ENCODE data around the gene CDHR1. TPM values are rescaled to one million over a fixed set of nuclear protein-coding genes. Genes with fewer than 3 reads are reported as not detected.

Gene CDHR1
- polyA plus RNA-seq, 1 of the 3 experiments (the other 2 are of a cell fraction): 0.02 TPM

DNA sequence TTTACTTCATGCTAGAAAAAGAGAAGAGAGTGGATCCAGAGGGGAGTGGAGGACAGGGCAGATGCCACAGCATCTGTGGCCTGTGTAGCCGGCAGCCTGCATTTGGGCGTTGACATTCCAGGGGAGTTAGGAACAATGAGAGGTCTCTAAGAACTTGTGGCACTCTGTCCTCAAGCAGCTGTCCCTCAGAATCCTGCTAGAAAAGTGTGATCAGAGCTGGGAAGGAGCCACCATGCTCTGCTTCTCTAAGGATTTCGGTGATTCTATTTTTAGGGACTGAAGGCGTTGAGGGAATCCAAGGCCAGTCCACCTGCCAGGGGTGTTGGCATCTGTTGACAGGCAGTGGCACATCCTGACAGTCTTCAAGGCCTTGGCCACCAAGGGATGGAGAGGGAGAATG lies 23.4 kb downstream of the CDHR1 start:
- WGBS (ENCODE audit: low lambda C conversion rate): 32% methylated on average over 2 of the region's 4 CpGs
- TF ChIP-seq RXRA (IDR thresholded peaks at IDR 0.05; ENCODE audit: borderline replicate concordance, low read depth): no peak
- TF ChIP-seq TCF12 (IDR thresholded peaks at IDR 0.05): no peak
- TF ChIP-seq NRF1 (IDR thresholded peaks at IDR 0.05; ENCODE audit: low read depth, low read length): no peak
- TF ChIP-seq RFX5 (IDR thresholded peaks at IDR 0.05; ENCODE audit: low read length): no peak
- no peak for TF ChIP-seq RAD21 (IDR thresholded peaks at IDR 0.05; ENCODE audit: low read length)
- TF ChIP-seq, protein P1, sequence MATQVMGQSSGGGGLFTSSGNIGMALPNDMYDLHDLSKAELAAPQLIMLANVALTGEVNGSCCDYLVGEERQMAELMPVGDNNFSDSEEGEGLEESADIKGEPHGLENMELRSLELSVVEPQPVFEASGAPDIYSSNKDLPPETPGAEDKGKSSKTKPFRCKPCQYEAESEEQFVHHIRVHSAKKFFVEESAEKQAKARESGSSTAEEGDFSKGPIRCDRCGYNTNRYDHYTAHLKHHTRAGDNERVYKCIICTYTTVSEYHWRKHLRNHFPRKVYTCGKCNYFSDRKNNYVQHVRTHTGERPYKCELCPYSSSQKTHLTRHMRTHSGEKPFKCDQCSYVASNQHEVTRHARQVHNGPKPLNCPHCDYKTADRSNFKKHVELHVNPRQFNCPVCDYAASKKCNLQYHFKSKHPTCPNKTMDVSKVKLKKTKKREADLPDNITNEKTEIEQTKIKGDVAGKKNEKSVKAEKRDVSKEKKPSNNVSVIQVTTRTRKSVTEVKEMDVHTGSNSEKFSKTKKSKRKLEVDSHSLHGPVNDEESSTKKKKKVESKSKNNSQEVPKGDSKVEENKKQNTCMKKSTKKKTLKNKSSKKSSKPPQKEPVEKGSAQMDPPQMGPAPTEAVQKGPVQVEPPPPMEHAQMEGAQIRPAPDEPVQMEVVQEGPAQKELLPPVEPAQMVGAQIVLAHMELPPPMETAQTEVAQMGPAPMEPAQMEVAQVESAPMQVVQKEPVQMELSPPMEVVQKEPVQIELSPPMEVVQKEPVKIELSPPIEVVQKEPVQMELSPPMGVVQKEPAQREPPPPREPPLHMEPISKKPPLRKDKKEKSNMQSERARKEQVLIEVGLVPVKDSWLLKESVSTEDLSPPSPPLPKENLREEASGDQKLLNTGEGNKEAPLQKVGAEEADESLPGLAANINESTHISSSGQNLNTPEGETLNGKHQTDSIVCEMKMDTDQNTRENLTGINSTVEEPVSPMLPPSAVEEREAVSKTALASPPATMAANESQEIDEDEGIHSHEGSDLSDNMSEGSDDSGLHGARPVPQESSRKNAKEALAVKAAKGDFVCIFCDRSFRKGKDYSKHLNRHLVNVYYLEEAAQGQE (IDR thresholded peaks at IDR 0.05; ENCODE audit: low read depth, low read length): no peak
- TF ChIP-seq POLR2AphosphoS5 (IDR thresholded peaks at IDR 0.05; ENCODE audit: low read depth, low read length): no peak
- TF ChIP-seq CHD2 (IDR thresholded peaks at IDR 0.05; ENCODE audit: low read length, partially characterized antibody): no peak
- TF ChIP-seq FOXM1 (IDR thresholded peaks at IDR 0.05; ENCODE audit: low read depth): no peak
- TF ChIP-seq MEF2A (IDR thresholded peaks at IDR 0.05; ENCODE audit: borderline replicate concordance, low read depth): no peak
- TF ChIP-seq RCOR1 (IDR thresholded peaks at IDR 0.05; ENCODE audit: low read length): no peak
- TF ChIP-seq, protein P2, sequence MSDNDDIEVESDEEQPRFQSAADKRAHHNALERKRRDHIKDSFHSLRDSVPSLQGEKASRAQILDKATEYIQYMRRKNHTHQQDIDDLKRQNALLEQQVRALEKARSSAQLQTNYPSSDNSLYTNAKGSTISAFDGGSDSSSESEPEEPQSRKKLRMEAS (IDR thresholded peaks at IDR 0.05; ENCODE audit: low read depth): no peak
- H3K9me2 ChIP-seq: no peaks in the 10 kb centered on the region
- POLR2A ChIA-PET: no interaction called here
- no peak overlapping the region for H2AFZ ChIP-seq (ENCODE audit: low read depth)
- no peak overlapping the region for H3K4me3 ChIP-seq (ENCODE audit: low read depth in 2 of 2, low read length in 1 of 2)
- H3F3A ChIP-seq (replicated peaks; ENCODE audit: insufficient read depth): no peaks in the 10 kb centered on the region
- DNase-seq: no peak
- CTCF ChIA-PET: interaction anchor here (1.3 kb wide), 1 partner anchor 73 kb away, joined by 3 read pairs; no protein-coding TSS in a partner anchor
- no peak overlapping the region for H3K4me2 ChIP-seq
- H3K9ac ChIP-seq: no peak overlapping the region
- H3K27ac ChIP-seq (ENCODE audit: low read depth in 2 of 2, low read length in 1 of 2): no peak overlapping the region
- no peaks in the 10 kb centered on the region for H4K20me1 ChIP-seq (ENCODE audit: insufficient read depth)
- H3K79me2 ChIP-seq (ENCODE audit: insufficient read depth): no peaks in the 10 kb centered on the region
- H3K4me1 ChIP-seq (ENCODE audit: control insufficient read depth in 1 of 2, insufficient read depth in 2 of 2, low read depth in 1 of 2, low read length in 1 of 2): no peaks in the 10 kb centered on the region
- no peaks in the 10 kb centered on the region for H3K36me3 ChIP-seq (replicated peaks in 1 of 2; ENCODE audit: control insufficient read depth in 1 of 2, insufficient read depth in 2 of 2, low read length in 1 of 2)
- no peaks in the 10 kb centered on the region for H3K9me3 ChIP-seq
- H3K27me3 ChIP-seq (ENCODE audit: insufficient read depth): no peaks in the 10 kb centered on the region

DNA sequence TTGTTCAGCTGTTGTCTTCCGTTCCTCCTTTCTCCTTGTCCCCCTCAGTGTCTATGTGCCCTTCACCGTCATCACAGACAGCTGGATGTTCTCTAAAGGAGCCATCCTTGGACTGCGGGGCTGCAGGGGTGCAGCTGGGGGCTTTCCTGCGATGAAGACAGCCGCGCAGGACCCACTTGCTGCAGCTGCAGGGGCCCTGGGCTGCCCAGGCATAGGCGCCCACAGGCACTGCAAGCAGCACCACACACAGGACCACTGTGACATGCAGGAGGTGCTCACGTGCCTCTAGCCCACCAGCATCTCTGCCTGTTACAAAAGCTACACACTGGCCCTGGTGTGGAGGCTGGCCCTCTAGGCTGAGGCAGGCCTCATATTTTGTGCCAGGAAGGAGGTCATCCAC lies 27.6 kb downstream of the CDHR1 start:
- Histone ChIP-seq H3K9me3 (no peaks in the 10 kb centered on the region), H3K4me3 (ENCODE audit: low read depth in 2 of 2, low read length in 1 of 2) (no peak overlapping the region), H2AFZ (ENCODE audit: low read depth) (no peak overlapping the region), H3K4me2 (no peak overlapping the region), H3K36me3 (replicated peaks in 1 of 2; ENCODE audit: control insufficient read depth in 1 of 2, insufficient read depth in 2 of 2, low read length in 1 of 2) (no peaks in the 10 kb centered on the region), H3F3A (replicated peaks; ENCODE audit: insufficient read depth) (no peaks in the 10 kb centered on the region), H3K9me2 (no peaks in the 10 kb centered on the region), H3K79me2 (ENCODE audit: insufficient read depth) (no peaks in the 10 kb centered on the region), H4K20me1 (ENCODE audit: insufficient read depth) (no peaks in the 10 kb centered on the region), H3K27ac (ENCODE audit: low read depth in 2 of 2, low read length in 1 of 2) (no peak overlapping the region), H3K4me1 (ENCODE audit: control insufficient read depth in 1 of 2, insufficient read depth in 2 of 2, low read depth in 1 of 2, low read length in 1 of 2) (no peaks in the 10 kb centered on the region), H3K9ac (no peak overlapping the region), H3K27me3 (ENCODE audit: insufficient read depth) (no peaks in the 10 kb centered on the region)
- POLR2A ChIA-PET: no interaction called here
- CTCF ChIA-PET: interaction anchor here (1.1 to 1.3 kb wide), 2 partner anchors 10 to 17 kb away, joined by 4 to 5 read pairs; no protein-coding TSS in a partner anchor
- DNase-seq: no peak
- WGBS (ENCODE audit: low lambda C conversion rate): 26% methylated on average over 3 of the region's 8 CpGs
- TF ChIP-seq FOXJ3 (CRISPR knock-in tag; IDR thresholded peaks at IDR 0.05) (no peak), EP300 (IDR thresholded peaks at IDR 0.05; ENCODE audit: borderline replicate concordance in 1 of 2, low read depth in 1 of 2, low read length in 1 of 2) (no peak), SIN3A (IDR thresholded peaks at IDR 0.05; ENCODE audit: borderline replicate concordance, low read depth, low read length) (no peak), TAF1 (IDR thresholded peaks at IDR 0.05; ENCODE audit: borderline replicate concordance, low read depth, low read length) (no peak), RAD21 (IDR thresholded peaks at IDR 0.05; ENCODE audit: low read length) (no peak), RCOR1 (IDR thresholded peaks at IDR 0.05; ENCODE audit: low read length) (no peak)
- TF ChIP-seq, protein P2 (IDR thresholded peaks at IDR 0.05; ENCODE audit: low read depth): no peak
- TF ChIP-seq, protein P3, sequence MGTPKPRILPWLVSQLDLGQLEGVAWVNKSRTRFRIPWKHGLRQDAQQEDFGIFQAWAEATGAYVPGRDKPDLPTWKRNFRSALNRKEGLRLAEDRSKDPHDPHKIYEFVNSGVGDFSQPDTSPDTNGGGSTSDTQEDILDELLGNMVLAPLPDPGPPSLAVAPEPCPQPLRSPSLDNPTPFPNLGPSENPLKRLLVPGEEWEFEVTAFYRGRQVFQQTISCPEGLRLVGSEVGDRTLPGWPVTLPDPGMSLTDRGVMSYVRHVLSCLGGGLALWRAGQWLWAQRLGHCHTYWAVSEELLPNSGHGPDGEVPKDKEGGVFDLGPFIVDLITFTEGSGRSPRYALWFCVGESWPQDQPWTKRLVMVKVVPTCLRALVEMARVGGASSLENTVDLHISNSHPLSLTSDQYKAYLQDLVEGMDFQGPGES (IDR thresholded peaks at IDR 0.05; ENCODE audit: low read depth, low read length): no peak
- TF ChIP-seq, protein P1 (IDR thresholded peaks at IDR 0.05; ENCODE audit: low read depth, low read length): no peak

Data from SK-N-SH (cell line).